ENCODE measurements around the gene ZNF320.

ZNF320 gene

GRCh38 chr19:52942386-52943133 is 45.1 kb upstream of the ZNF320 start:
- TF ChIP-seq, protein P1, sequence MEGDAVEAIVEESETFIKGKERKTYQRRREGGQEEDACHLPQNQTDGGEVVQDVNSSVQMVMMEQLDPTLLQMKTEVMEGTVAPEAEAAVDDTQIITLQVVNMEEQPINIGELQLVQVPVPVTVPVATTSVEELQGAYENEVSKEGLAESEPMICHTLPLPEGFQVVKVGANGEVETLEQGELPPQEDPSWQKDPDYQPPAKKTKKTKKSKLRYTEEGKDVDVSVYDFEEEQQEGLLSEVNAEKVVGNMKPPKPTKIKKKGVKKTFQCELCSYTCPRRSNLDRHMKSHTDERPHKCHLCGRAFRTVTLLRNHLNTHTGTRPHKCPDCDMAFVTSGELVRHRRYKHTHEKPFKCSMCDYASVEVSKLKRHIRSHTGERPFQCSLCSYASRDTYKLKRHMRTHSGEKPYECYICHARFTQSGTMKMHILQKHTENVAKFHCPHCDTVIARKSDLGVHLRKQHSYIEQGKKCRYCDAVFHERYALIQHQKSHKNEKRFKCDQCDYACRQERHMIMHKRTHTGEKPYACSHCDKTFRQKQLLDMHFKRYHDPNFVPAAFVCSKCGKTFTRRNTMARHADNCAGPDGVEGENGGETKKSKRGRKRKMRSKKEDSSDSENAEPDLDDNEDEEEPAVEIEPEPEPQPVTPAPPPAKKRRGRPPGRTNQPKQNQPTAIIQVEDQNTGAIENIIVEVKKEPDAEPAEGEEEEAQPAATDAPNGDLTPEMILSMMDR (conservative IDR thresholded peaks at IDR 0.05), result no peak
- H3K27ac ChIP-seq, result peak overlapping the region; percentile 100

DNA sequence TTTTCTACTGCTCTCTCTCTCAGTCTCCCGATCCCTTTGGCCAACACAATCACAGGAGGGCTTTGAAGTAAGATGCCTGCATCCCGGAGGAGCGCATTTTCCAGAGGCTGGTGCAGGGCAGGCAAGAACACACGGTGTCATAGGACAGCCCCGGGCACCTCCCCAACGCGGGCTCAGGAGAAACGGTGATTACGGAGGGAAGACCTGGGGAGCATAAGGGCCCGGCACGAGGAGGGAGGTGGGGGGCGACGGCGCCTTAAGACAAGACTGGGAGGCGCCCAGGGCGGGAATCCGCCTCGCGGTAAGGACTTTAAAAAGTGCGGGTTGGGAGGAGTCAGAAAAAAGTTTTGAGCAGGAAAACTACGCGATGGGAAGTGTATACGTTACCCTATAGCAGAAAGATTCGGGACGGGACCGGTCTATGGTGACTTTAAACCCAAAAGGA is 44.5 kb upstream of the ZNF320 start:
- TF ChIP-seq, protein P1 (conservative IDR thresholded peaks at IDR 0.05), result no peak
- peak overlapping the region; percentile 100 for H3K27ac ChIP-seq

- H3K27ac ChIP-seq, result peak overlapping the region; percentile 100
Measured at GRCh38 chr19:52941523-52941922, 44.1 kb upstream of the ZNF320 start.

- H3K27ac ChIP-seq, result peak overlapping the region; percentile 100
Measured at GRCh38 chr19:52940905-52941304, 43.5 kb upstream of the ZNF320 start.

- TF ChIP-seq, protein P1 (conservative IDR thresholded peaks at IDR 0.05), result no peak
- peak overlapping the region; percentile 100 for H3K27ac ChIP-seq
Measured at GRCh38 chr19:52938761-52939160, 41.3 kb upstream of the ZNF320 start.

- TF ChIP-seq, protein P1 (conservative IDR thresholded peaks at IDR 0.05), result no peak
- H3K27ac ChIP-seq, result peak overlapping the region; percentile 100
Measured at GRCh38 chr19:52936954-52937325, 39.5 kb upstream of the ZNF320 start.

- peak overlapping the region; percentile 100 for H3K27ac ChIP-seq
- TF ChIP-seq, protein P1 (conservative IDR thresholded peaks at IDR 0.05), result no peak
Measured at GRCh38 chr19:52936151-52936953, 38.9 kb upstream of the ZNF320 start.

DNA sequence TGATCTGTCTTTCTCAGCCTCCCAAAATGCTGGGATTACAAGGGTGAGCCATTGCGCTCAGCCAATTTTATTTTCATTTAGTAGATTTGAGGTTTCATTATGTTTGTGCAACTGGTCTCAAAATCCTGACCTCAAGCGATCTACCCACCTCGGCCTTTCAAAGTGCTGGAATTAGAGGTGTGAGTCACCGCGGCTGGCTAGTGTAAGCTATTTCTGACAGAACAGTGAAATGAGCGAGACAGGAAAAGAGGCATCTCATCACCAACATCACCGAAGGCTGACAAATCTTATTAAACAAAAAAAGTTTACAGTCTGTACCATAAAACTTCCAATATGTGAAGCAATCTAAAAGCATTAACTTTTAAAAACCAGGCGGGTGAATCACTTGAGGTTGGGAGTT is 38.0 kb upstream of the ZNF320 start:
- H3K27ac ChIP-seq, result peak overlapping the region; percentile 100
- TF ChIP-seq, protein P1 (conservative IDR thresholded peaks at IDR 0.05), result no peak

DNA sequence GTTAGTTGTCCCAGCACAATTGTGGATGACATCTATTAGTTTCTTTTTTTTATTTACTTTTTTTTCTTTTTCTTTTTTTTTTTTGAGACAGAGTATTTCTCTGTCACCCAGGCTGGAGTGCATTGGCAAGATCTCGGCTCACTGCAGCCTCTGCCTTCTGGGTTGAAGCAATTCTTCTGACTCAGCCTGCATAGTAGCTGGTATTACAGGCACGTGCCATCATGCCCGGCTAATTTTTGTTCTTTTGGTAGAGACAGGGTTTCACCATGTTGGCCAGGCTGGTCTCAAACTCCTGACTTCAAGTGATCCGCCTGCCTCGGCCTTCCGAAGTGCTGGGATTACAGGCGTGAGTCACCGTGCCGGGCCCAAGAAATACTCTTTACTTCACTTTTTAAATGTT is 27.2 kb upstream of the ZNF320 start:
- peak overlapping the region; percentile 92 for H3K27ac ChIP-seq

All from VCaP (cell line).